Subcutaneous adipose tissue (tissue), 4 donors: ENCODE results near the gene RNF32. TPM values are rescaled to one million over a fixed set of nuclear protein-coding genes. Genes with fewer than 3 reads are reported as not detected.

Experiments used
- CTCF ChIP-seq: fragments of 450-650 bp; IDR thresholded peaks from one replicate; pipeline ENCODE4 v1.5.1; 2016; ENCODE audit warnings: low read depth, mild to moderate bottlenecking, control low read depth, antibody characterized with exemption, moderate library complexity
- total RNA-seq, 4 donors: library from RNA; depleted of rRNA; stranded (reverse); fragments of >200 nt; gene quantifications; one replicate each; pipeline ENCODE4 v1.1.0, GENCODE V29; 2016

The RNF32 gene
- total RNA-seq, 4 donors from 2014 or later, result 0.66 to 3.9 (median 2.0) TPM; not detected in 1

GRCh38 chr7:156609010-156609877, 31.3 kb upstream of the RNF32 start:
- TF ChIP-seq CTCF, result no peak

GRCh38 chr7:156610130-156610529, 30.4 kb upstream of the RNF32 start:
- no peak for TF ChIP-seq CTCF

DNA sequence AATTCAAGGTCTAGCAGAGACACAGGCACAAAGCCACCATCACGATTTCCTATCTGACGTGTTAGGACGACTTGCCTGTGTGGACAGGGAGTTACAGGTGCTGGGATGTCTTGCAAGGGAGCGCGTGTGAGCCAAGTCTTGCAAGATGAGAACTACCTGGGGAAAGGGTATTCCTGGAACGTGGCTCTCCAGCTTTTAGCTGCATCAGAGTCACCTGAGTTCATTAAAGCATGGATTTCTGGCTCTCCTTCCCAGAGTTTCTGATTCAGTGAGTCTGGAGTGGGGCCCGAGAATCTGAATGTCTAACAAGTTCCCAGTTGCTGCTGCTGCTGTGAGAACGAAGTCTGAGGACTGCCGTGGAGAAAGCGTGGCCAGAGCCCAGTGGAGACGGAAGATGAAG, 30.0 kb upstream of the RNF32 start:
- no peak for TF ChIP-seq CTCF

DNA sequence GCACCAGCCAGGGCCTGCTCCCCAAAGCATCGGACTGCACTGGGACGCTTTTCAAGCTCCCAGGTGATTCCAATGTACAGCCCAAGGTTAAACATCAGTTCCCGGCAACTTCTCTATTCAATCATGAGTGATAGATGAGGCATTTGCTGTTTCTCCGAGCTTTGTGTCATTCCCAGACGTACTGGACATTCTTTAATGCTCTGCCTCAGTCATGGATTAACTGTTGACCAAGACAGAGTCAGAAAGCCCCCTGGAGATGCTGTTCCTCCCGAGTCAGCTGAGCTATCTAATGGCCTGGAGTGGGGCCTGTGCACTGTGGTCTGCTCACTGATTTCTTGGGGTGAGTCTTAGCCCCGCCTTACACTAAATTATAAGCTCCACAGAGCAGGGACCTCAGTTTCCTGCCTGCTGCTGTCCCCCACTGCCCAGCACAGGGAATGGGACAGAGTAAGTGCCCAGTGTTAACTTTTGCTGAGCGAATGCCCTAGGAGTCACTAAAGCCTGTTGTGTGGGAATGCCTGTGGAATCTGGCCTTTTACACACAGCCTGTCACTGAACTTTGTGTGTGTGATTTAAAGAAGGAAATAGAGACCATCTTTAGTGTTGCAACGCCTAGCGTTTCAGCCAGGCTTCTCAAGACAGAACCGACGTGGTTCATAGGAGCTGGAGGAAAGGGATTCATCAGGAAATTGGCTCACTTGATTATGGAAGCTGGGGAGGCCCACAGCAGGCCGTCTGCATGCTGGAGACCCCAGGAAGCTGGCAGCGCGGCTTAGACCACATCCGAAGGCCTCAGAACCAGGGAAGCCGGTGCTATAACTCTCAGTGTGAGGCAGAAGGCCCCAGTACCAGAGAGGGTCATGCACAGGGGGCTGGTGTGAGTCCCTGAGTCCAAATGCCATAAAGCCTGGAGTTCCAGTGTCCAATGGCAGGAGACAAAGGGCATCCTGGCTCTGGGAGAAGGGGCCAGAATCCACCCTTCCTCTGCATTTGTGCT, 29.3 kb upstream of the RNF32 start:
- no peak for TF ChIP-seq CTCF

DNA sequence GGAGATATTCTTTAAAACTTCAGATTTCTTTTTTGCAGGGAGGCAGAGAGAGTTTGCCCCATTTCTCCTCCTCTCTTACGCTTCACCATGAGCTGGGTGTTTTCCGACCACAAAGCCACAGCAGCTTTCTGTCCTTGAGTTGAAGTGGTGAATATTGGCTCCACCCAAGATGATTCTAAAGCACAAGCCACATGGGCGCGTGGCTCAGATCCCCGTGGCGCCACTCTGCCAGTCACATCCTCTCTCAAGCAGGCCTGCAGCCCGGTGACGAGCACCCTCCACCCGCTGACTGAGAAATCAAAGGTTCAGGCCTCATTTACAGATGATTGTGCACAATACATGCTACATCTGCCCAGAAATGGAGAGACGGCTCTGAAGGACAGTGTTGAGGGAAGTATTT, 27.6 kb upstream of the RNF32 start:
- no peak for TF ChIP-seq CTCF

- no peak for TF ChIP-seq CTCF
Observed at GRCh38 chr7:156614434-156615264, 25.9 kb upstream of the RNF32 start.
